GM13977 (cell line): ENCODE measurements around the gene DTNA.

Source experiments
- DNase-seq: peaks from one replicate; pipeline ENCODE4 v3.0.0; 2012; ENCODE audit warnings: low spot score
- CTCF ChIP-seq: IDR thresholded peaks from 2 replicates; pipeline ENCODE4 v1.5.1; 2012; ENCODE audit warnings: mild to moderate bottlenecking, control low read depth; ENCODE audit not compliant: insufficient read depth; ENCODE audit errors: extremely low read depth, missing control alignments
- in situ Hi-C: fragments of 300-500 bp; cut with MboI; formaldehyde crosslinking; loops from one replicate; pipeline ENCODE4 v1.12.0; 2022; ENCODE audit warnings: low sequenced_read_pairs, low pct_unique_long_range_greater_than_20kb, mixed read lengths, inconsistent platforms; ENCODE audit not compliant: unreplicated experiment

DTNA gene

GRCh38 chr18:34805878-34806351 lies 95.8 kb downstream of the DTNA start:
- in situ Hi-C loops, result no loop called here
- TF ChIP-seq CTCF, result no peak
- no peak for DNase-seq

GRCh38 chr18:34806527-34806926 lies 96.4 kb downstream of the DTNA start:
- in situ Hi-C loops, result no loop called here
- TF ChIP-seq CTCF, result no peak
- DNase-seq, result no peak

DNA sequence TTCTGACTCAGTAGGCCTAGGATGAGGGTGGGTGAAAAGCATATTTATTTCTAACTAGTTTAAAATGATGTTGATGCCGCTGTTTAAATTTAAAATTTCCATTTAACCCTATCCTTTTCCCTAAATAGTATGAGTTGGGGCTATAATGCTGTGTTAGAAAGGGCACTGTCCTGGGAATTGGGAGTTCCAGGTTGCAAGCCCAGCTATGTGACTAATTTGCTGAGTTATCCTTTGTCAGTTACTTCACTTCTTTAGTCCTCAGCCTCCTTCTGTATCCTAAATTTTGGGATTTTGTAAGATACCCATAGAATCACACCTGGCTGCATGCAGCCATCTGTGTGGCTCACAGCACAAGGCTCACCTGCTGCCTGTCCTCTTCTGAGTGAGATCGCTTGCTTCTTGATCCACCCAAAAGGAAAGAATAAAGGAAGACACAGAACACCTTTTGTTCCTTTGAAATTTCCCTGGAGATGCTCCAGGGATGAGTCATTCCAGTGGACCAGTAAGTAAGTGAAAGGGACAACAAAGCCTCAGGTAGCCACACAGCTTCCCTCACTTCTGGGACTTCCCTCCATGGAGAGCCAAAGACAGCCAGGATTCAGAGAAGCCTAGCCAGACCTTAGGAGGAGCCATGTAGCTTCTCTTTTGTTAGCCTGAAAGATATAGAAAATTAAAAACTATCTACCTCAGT lies 97.2 kb downstream of the DTNA start:
- DNase-seq, result no peak
- no peak for TF ChIP-seq CTCF
- in situ Hi-C loops, result no loop called here

GRCh38 chr18:34808389-34808788 lies 98.3 kb downstream of the DTNA start:
- in situ Hi-C loops, result no loop called here
- DNase-seq, result no peak
- TF ChIP-seq CTCF, result no peak

GRCh38 chr18:34809451-34810072 lies 99.5 kb downstream of the DTNA start:
- in situ Hi-C loops, result no loop called here
- TF ChIP-seq CTCF, result peak; percentile 15
- no peak for DNase-seq

DNA sequence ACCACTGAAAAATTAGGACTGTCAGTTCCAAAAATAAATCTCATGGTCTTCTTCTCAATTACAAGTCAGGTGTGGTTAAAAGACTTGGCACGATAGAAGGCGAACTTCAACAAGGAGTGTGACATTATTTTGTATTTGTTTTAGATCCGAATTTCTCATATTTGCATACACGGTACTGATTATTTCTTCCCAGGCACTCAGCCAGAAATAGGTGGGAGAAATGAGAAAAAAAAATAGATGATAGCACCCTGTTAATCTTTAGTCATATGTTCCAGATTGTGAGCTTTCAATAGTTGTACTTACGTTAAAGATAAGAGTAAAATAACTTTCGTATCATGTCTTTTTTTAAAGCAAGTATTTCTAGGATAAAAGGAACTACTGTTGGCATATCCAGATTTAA lies 106.1 kb downstream of the DTNA start:
- in situ Hi-C loops, result no loop called here
- no peak for DNase-seq
- TF ChIP-seq CTCF, result no peak
